SHP77 (cell line): ENCODE data around the gene RNF144A.
A peak's percentile ranks its signal among the peaks of the same experiment; 100 is the strongest.

Experiments
- DNase-seq, 2 experiments: peaks; one replicate each; lab custom pipeline; 2025; lab: John Stamatoyannopoulos, UW

Gene RNF144A

GRCh38 chr2:7044253-7045250 lies 127.3 kb downstream of the RNF144A start:
- DNase-seq, result peak; percentile 26 to 48

GRCh38 chr2:7045601-7046590 lies 128.7 kb downstream of the RNF144A start:
- no peak for DNase-seq

DNA sequence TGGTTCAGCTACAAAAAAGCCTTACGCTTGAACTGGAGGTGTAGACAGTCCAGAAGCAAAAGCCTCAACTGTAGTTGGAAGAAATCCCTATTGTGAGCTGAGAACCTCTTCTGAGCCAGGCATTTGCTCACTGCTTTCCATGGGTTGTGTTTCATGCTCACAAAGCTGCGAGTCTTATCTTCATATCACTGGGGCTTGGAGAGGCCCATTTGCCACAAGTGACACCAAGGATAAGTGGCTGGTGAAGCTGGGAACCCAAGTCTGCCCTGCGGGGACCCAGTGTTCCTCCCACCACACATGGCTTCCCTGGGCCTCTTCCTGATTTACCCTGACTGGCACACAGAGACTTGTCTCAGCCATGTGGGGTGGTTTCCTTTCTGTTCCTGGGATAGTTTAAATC lies 130.4 kb downstream of the RNF144A start:
- no peak for DNase-seq

GRCh38 chr2:7048762-7049294 lies 131.6 kb downstream of the RNF144A start:
- no peak for DNase-seq

DNA sequence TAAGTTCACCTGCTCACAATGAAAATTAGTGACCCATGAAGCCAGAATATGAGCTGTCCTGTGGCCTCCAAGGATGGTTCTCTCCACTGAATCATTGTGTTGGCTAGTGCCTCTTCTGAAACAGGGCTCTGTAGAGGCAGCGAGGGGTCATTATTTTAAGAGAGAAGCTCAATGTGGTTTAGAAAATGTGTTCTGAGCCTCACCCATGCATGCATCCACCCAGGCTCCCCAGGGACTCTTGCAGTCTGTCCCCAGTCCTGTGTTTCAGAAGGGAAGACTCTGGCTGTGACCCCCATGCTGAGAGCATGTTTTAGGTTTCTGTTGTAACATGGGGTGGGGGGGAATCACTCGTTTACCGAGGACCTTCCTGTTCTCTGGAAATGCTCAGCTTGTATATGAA lies 135.2 kb downstream of the RNF144A start:
- no peak for DNase-seq

DNA sequence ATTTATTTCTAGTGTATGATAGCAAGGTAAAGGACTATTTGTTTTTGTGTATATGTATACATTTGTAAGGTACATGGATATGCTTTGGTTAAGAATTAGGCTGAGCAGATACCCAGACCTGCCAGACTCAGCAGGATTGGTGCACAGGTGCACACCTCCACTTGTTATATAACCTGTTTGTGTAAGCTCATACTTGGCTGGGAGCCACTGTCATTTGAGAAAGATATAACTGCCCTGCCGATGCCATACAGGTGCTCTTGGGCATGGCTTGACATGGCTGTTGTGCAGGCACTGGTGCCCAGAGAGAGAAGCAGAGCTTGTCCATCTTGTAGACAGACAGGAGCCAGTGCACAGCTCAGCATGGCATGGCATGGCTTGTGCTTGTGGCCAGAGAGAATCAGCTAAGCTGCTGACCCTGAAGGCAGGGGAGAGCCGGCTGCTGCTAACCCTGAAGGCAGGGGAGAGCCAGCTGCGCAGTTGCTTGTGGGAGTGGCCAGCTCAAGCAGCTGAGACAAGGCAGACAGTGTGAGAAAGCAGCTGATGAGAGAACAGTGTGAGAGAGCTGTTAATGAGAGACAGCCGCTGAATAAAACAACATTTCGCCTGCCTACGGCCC lies 136.5 kb downstream of the RNF144A start:
- peak; percentile 87 to 93 for DNase-seq

DNA sequence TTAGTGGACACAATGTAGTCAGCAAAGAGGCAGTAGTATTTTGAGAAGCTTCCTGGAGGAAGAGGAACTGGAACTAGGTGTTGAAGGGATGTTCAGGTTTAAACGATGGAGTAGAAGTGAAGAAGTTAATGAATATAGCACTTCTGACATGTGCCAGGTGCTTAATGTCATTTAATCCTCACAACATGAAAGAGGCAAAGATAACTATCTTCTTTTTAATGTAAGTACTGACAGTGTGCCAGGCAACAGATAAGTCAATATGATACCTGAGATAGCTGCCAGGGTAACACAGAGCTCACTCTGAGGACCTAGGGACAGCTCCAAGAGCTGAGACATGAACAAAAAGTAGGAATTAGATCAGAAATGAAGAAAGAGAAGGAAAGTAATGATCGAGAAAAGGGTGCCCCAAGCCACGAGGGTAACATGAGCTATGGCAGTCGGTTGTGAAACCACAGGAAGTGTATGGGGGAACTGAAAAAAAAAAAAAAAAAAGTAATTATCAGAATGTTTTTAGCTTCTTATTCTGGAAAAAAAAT lies 140.7 kb downstream of the RNF144A start:
- no peak for DNase-seq

GRCh38 chr2:7060156-7060555 lies 142.9 kb downstream of the RNF144A start:
- no peak for DNase-seq

GRCh38 chr2:7060631-7061449 lies 143.6 kb downstream of the RNF144A start:
- no peak for DNase-seq

- DNase-seq, result no peak
These were observed 144.2 kb downstream of the RNF144A start for GRCh38 chr2:7061450-7061789.

- no peak for DNase-seq
These were observed 144.7 kb downstream of the RNF144A start for GRCh38 chr2:7061921-7062320.

GRCh38 chr2:7063789-7064188 lies 146.6 kb downstream of the RNF144A start:
- no peak for DNase-seq

DNA sequence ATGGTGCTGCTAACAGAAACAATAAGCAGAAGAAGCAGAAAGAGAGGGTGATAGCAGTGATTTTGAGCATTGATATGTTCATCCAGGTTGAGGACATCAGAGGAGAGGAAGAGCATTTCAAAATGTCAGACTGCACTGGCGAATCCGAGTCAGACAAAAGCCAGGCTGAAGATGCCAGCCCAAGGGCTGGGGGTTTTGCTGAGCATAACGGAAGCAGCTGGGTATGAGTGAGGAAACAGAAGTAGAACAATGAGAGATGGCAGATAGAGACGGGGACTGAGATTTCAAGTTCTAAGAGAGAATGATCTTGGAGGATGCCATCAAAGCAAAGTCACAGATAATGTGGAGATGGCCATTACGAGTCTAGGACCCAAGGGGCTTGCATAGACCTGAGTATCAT lies 151.2 kb downstream of the RNF144A start:
- DNase-seq, result no peak

DNA sequence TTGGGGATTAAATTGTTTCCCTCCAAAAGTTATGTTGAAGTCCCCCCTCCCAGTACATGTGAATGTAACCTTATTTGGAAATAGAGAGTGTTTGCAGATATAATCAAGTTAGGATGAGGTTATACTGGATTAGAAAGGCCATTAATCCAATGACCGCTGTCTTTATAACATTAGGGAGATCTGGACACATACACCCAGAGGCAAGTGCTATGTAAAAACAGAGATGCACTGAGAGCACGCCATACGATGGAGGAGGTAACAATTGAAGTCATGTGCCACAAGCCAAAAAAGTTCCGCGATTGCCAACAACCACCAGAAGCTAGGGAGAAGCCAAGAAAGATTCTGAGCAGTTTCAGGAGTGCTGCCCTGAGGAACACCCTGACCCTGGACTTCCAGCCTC lies 153.3 kb downstream of the RNF144A start:
- DNase-seq, result no peak

DNA sequence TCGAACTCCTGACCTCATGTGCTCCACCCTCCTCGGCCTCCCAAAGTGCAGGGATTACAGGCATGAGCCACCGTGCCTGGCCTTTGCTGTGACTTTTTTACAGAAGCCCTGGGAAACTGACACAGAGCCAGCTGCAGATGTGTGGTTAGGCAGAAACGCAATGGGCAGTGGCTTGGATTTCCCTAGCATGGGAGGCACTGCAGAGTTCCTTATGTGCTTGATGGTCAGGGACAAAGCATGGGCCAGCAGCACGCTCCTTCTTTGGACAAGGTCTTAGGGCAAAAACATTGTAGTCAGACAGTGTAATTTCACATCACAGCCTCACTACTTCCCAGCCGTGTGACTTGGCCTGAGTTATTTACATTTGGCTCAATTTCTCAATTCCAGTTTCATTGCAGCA lies 153.9 kb downstream of the RNF144A start:
- DNase-seq, result no peak

GRCh38 chr2:7071916-7072556 lies 154.8 kb downstream of the RNF144A start:
- DNase-seq, result no peak

GRCh38 chr2:7073901-7074300 lies 156.7 kb downstream of the RNF144A start:
- no peak for DNase-seq

DNA sequence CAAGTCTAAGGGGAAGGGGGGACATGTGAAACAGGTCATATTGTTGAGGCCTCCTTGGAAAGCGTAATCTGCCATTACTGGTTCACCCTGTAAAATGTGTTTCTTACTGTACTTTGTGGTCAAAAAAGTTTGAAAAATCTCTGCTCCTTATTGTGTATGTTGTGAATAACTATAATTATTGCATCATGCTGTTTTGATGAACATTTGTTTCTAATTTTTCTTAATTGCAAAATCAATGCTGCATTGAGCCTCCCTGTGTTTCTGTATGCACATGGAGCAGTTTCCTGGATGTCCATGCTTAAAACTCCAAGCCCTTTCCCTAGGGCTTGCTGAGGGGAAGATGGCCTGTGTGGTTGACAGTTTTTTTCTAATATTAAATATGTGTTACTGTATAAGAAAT lies 158.6 kb downstream of the RNF144A start:
- DNase-seq, result no peak

DNA sequence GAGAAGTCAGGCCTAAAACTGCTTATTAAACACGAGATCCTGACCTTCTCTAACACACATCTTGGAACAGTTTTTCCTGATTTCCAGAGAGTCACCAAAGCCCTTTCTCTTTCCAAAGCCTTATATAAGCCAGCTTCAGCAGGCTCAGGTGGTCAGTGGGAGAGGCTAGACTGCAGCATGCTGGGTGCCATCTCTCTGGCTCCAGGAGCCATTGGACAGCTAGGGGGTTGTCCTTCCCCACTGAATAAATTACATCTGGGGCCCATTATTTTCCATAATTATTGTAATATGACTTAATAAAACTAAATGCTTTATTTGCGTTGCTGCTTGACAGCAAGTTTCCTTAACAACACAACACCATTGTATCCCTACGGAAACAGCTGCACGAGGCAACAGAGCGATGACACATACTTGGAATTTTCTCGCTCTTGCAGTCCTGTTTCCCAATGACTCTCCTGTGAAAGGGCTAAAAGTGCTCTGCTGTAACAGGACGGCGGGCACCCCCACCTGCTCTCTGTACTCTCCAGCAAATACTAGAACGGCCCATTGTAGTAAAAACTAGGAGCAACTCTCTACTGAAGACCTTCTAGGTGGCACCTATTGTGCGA lies 160.6 kb downstream of the RNF144A start:
- DNase-seq, result no peak
